ENCODE data around the gene BBS10. TPM values are rescaled to one million over a fixed set of nuclear protein-coding genes. Genes with fewer than 3 reads are reported as not detected.

Gene BBS10
- polyA plus RNA-seq, 3 donors: 27.9 to 30.1 (median 29.2) TPM

Other genes with a start within 250 kb of the BBS10 start
- gene OSBPL8, start 211.4 kb upstream of the BBS10 start, polyA plus RNA-seq (ENCODE audit: insufficient read length in 3 of 3): 10 to 100 TPM; 61.0 to 70.1 (median 63.7) TPM